HepG2 (cell line): ENCODE results near the gene ZNF264. TPM values are rescaled to one million over a fixed set of nuclear protein-coding genes. Genes with fewer than 3 reads are reported as not detected.

Source experiments
- ARID2 ChIP-seq: sonication (generic); formaldehyde crosslinking; IDR thresholded peaks from 2 replicates; pipeline ENCODE4 v1.8.1; 2022; ENCODE audit warnings: mild to moderate bottlenecking, missing genetic modification reagents, borderline replicate concordance
- DNMT3B ChIP-seq: conservative IDR thresholded peaks from 2 replicates; pipeline ENCODE4 v1.6.1; 2016; ENCODE audit warnings: missing biosample characterization, control low read depth
- ELK4 ChIP-seq: sonication (generic); formaldehyde crosslinking; IDR thresholded peaks from 2 replicates; pipeline ENCODE4 v1.9.0; 2021; ENCODE audit warnings: missing genetic modification reagents, borderline replicate concordance
- HOXA9 ChIP-seq: sonication (generic); formaldehyde crosslinking; IDR thresholded peaks from 2 replicates; pipeline ENCODE4 v1.8.1; 2022; ENCODE audit warnings: missing genetic modification reagents, mild to moderate bottlenecking, moderate library complexity, borderline replicate concordance
- MATR3 ChIP-seq: sonication (generic); formaldehyde crosslinking; IDR thresholded peaks from 2 replicates; pipeline ENCODE4 v1.4.0; 2020; ENCODE audit warnings: missing genetic modification reagents
- MED13 ChIP-seq: sonication (generic); formaldehyde crosslinking; IDR thresholded peaks from 2 replicates; pipeline ENCODE4 v1.5.0; 2020; ENCODE audit warnings: missing genetic modification reagents
- NR1H2 ChIP-seq: sonication (generic); formaldehyde crosslinking; IDR thresholded peaks from 2 replicates; pipeline ENCODE4 v1.8.1; 2022; ENCODE audit warnings: low read depth, missing genetic modification reagents, borderline replicate concordance
- PHF21A ChIP-seq: sonication (generic); formaldehyde crosslinking; IDR thresholded peaks from 2 replicates; pipeline ENCODE4 v1.5.0; 2020; ENCODE audit warnings: mild to moderate bottlenecking, missing genetic modification reagents
- RAD51 ChIP-seq: fragments of 450-650 bp; IDR thresholded peaks from 2 replicates; pipeline ENCODE4 v1.6.1; 2016; ENCODE audit warnings: borderline replicate concordance
- SMARCC2 ChIP-seq: fragments of 450-650 bp; IDR thresholded peaks from 2 replicates; pipeline ENCODE4 v1.6.1; 2017; ENCODE audit warnings: antibody characterized with exemption, mild to moderate bottlenecking
- STAT5B ChIP-seq: sonication (generic); formaldehyde crosslinking; IDR thresholded peaks from 2 replicates; pipeline ENCODE4 v1.4.0; 2020; ENCODE audit warnings: missing genetic modification reagents
- WIZ ChIP-seq: sonication (generic); formaldehyde crosslinking; IDR thresholded peaks from 2 replicates; pipeline ENCODE4 v1.5.1; 2020; ENCODE audit warnings: mild to moderate bottlenecking, missing genetic modification reagents
- ZFP82 ChIP-seq: sonication (generic); formaldehyde crosslinking; IDR thresholded peaks from 2 replicates; pipeline ENCODE4 v1.5.1; 2020; ENCODE audit warnings: mild to moderate bottlenecking, missing genetic modification reagents, borderline replicate concordance
- ZNF142 ChIP-seq: sonication (generic); formaldehyde crosslinking; IDR thresholded peaks from 2 replicates; pipeline ENCODE4 v1.4.0; 2020; ENCODE audit warnings: missing genetic modification reagents
- ZNF20 ChIP-seq: sonication (generic); formaldehyde crosslinking; IDR thresholded peaks from 2 replicates; pipeline ENCODE4 v1.4.0; 2020; ENCODE audit warnings: mild to moderate bottlenecking, moderate library complexity, missing genetic modification reagents
- ZNF33B ChIP-seq: sonication (generic); formaldehyde crosslinking; IDR thresholded peaks from 2 replicates; pipeline ENCODE4 v1.5.1; 2020; ENCODE audit warnings: mild to moderate bottlenecking, missing genetic modification reagents
- ZNF354B ChIP-seq: sonication (generic); formaldehyde crosslinking; IDR thresholded peaks from 2 replicates; pipeline ENCODE4 v1.8.0; 2022; ENCODE audit warnings: mild to moderate bottlenecking, missing genetic modification reagents
- ZXDC ChIP-seq: sonication (generic); formaldehyde crosslinking; IDR thresholded peaks from 2 replicates; pipeline ENCODE4 v1.5.0; 2020; ENCODE audit warnings: mild to moderate bottlenecking, missing genetic modification reagents
- polyA plus RNA-seq, 8 experiments: library from polyadenylated mRNA; depleted of rRNA in 3 of 8; stranded (reverse) in 7 of 8; unstranded in 1 of 8; fragments of >200 nt; fragmentation: Illumina TruSeq in 4 of 8; extraction: Trizol in 4 of 8; gene quantifications; 2 replicates each; pipeline versions ENCODE4 v1.2.1 to v1.2.3, GENCODE V29; 2011 to 2016; ENCODE audit warnings: low read depth in 4 of 8, missing spikeins in 1 of 8, mixed read lengths in 1 of 8; ENCODE audit not compliant: insufficient read depth in 1 of 8
- total RNA-seq, 5 experiments: library from RNA; depleted of rRNA; stranded (reverse); fragments of >200 nt; fragmentation: Illumina TruSeq; extraction: Trizol; gene quantifications; 2 replicates each; pipeline ENCODE4 v1.2.3, GENCODE V29; 2016; ENCODE audit warnings: low read depth in 1 of 5
- TF ChIP-seq, protein P1 (sequence below): sonication (generic); formaldehyde crosslinking; IDR thresholded peaks from 2 replicates; pipeline ENCODE4 v1.5.1; 2020; ENCODE audit warnings: missing genetic modification reagents, mild to moderate bottlenecking, borderline replicate concordance

The ZNF264 gene
- total and polyA plus RNA-seq, 2 of the 13 experiments (the other 11 are each of a cell fraction or from before 2014, with no cell fraction given), result 3.5 to 17.6 TPM

DNA sequence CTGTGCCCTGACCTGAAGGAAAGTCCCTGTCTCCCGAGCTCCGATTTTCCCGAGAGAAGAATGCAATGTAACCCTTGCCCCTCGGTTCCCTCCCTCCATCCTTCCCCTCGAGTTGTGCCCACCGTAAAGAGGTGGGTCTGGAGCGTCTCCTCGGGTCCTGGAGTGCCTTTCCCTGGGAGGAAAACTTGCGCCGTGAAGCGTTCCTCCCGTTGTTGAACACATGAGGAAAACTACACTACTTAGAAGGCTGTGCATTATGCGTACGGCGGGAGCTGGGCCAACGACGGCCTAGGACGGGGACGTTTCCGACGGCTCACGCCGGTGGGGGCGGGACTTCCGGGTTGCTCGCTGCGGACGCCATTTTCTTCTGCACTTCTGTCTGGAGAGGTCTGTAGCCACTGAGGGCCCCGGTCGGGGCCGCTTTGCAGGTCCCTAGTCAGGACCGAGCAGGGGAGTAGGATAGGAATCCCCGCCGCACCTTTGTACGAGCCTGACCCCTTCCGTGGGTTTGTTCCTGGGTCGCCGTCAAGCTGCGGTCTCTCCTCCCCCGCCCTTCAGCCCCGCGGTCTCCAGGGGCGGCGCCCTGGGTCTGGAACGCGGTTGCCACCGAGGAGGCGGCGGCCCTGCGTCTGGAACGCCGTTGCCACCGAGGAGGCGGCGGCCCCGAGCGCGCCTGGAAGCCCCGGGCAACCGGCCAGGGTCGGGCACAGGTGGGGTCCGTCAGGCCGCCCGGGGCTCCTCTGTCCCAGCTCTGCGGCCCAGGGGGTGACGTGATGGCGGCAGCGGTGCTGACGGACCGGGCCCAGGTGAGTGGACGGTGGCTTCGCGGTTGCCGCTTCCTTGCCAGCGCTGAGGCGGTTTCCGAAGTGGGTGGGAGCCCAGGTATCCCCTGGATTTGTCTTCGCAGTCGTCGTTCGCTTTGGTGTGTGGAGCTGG is at the start of gene ZNF264 (continued):
- TF ChIP-seq ZNF142 (CRISPR knock-in tag) (no peak), STAT5B (CRISPR knock-in tag) (no peak), WIZ (peak; percentile 81), DNMT3B (CRISPR knock-in tag) (no peak), ELK4 (no peak), SMARCC2 (no peak), HOXA9 (CRISPR knock-in tag) (no peak), NR1H2 (CRISPR knock-in tag) (no peak), ZNF354B (CRISPR knock-in tag) (0 out of 2 replicates have a peak, but pooled peaks have one; percentile 64), PHF21A (CRISPR knock-in tag) (no peak), ARID2 (CRISPR knock-in tag) (no peak), ZXDC (no peak), ZNF20 (CRISPR knock-in tag) (no peak), ZFP82 (CRISPR knock-in tag) (no peak), RAD51 (no peak), ZNF33B (CRISPR knock-in tag) (no peak), MATR3 (CRISPR knock-in tag) (no peak), MED13 (0 out of 2 replicates have a peak, but pooled peaks have one; percentile 57)
- TF ChIP-seq, protein P1, sequence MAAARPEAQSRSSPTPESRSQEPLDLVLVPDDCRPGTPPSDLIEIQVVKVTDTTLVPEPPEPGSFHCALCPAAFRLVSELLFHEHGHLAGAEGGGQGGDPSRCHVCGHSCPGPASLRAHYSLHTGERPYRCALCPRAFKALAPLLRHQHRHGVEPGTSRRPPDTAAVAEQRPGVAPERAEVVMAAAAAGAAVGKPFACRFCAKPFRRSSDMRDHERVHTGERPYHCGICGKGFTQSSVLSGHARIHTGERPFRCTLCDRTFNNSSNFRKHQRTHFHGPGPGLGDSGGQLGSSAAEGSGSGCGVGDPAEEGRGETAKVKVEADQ (CRISPR knock-in tag), result no peak
